Subcutaneous abdominal adipose tissue (tissue), 5 donors: ENCODE data around the gene PCDH15.

Experiments
- H3K27ac ChIP-seq: one replicate; pipeline ENCODE4 v1.7.0; 2013; ENCODE audit warnings: low read depth, mild to moderate bottlenecking, inconsistent platforms, low read length, moderate library complexity
- H3K27me3 ChIP-seq, 5 donors: one replicate each; pipeline ENCODE4 v1.7.0; 2013; ENCODE audit warnings: low read length in 5 of 5, inconsistent platforms in 1 of 5; ENCODE audit not compliant: control insufficient read depth in 5 of 5, insufficient read depth in 4 of 5
- H3K36me3 ChIP-seq, 5 donors: one replicate each; pipeline ENCODE4 v1.7.0; 2013; ENCODE audit warnings: low read length in 5 of 5; ENCODE audit not compliant: control insufficient read depth in 5 of 5, insufficient read depth in 5 of 5
- H3K4me1 ChIP-seq, 5 donors: one replicate each; pipeline ENCODE4 v1.7.0; 2013; ENCODE audit warnings: low read length in 5 of 5, mild to moderate bottlenecking in 3 of 5, moderate library complexity in 1 of 5; ENCODE audit not compliant: control insufficient read depth in 5 of 5, insufficient read depth in 5 of 5
- H3K4me3 ChIP-seq, 5 donors: one replicate each; pipeline ENCODE4 v1.7.0; 2013; ENCODE audit warnings: low read length in 5 of 5, low read depth in 1 of 5
- H3K9ac ChIP-seq, 5 donors: one replicate each; pipeline ENCODE4 v1.7.0; 2013; ENCODE audit warnings: low read length in 5 of 5, mild to moderate bottlenecking in 4 of 5, moderate library complexity in 3 of 5
- H3K9me3 ChIP-seq, 5 donors: one replicate each; pipeline ENCODE4 v1.7.0; 2013; ENCODE audit warnings: low read length in 5 of 5; ENCODE audit not compliant: control insufficient read depth in 5 of 5
- donor health status: healthy.
- donor health status: healthy.
- donor health status: healthy.
- donor health status: healthy.
- donor health status: healthy.

The PCDH15 gene

DNA sequence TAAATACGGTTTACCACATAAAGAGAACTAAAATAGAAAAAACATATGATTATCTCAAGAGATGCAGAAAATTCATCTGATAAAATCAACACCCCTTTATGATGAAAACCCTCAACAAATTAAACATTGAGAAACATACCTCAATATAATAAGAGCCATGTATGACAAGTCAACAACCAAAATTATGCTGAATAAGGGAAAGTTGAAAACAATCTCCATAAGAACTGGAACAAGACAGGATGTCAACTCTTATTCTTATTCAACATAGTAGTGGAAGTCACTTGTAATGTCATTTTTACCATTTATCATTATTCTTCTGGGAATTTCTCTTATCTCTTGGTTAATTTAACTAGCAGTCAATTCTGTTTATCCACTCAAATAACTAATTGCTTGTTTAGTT is 79.0 kb downstream of the PCDH15 start:
- Histone ChIP-seq H3K27me3 (no peaks in the 10 kb centered on the region), H3K9me3 (peaks cover 0 to 4% (median 0%) of the 10 kb centered on the region in 5 donors), H3K4me1 (no peaks in the 10 kb centered on the region), H3K9ac (no peak overlapping the region), H3K4me3 (no peak overlapping the region), H3K27ac (no peak overlapping the region), H3K36me3 (no peaks in the 10 kb centered on the region)

DNA sequence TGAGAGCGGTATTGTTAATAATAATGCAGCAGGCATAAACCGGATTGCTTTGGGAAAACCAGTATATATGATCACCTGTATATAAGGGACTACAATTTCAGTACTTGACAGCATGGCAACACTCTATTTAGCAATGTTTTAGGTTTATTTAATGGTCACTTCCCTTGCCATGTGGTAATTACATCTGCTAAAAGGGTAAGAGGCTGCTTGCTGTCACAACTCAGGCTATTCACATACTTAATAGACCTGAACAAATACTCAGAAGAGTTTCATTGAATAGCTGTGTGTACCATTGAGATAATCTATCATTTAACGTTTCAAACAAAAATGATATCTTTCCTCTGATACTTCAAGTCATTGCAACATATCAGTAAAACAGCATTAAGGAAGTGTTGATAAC is 90.1 kb downstream of the PCDH15 start:
- H3K27me3 ChIP-seq: no peaks in the 10 kb centered on the region
- no peak overlapping the region for H3K27ac ChIP-seq
- H3K9ac ChIP-seq: no peak overlapping the region
- H3K4me1 ChIP-seq: peaks cover 0 to 7% (median 0%) of the 10 kb centered on the region in 5 donors
- H3K36me3 ChIP-seq: no peaks in the 10 kb centered on the region
- H3K9me3 ChIP-seq: peaks cover 0 to 5% (median 0%) of the 10 kb centered on the region in 5 donors
- H3K4me3 ChIP-seq: no peak overlapping the region

DNA sequence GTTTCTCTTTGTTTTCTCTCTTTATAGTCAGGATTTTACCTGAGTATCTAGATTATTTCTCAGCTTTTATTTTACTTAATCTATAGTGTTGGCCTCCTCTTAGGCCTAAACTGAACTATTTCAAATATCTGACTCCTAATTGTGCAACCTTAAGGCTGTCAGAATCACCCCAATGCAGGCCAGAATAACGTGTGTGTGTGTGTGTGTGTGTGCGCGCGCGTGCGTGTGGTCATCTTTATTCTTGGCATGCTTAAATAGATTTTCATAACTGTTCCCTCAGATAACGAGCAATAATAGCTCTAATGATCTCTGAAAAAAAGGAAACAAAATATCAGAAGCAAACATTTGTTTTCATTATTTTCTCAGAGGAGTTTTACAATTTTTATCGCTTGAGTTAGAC is 92.4 kb downstream of the PCDH15 start:
- Histone ChIP-seq H3K9ac (no peak overlapping the region), H3K27me3 (no peaks in the 10 kb centered on the region), H3K27ac (no peak overlapping the region), H3K9me3 (peaks cover 0 to 2% (median 0%) of the 10 kb centered on the region in 5 donors), H3K4me1 (peaks cover 0 to 7% (median 0%) of the 10 kb centered on the region in 5 donors), H3K4me3 (no peak overlapping the region), H3K36me3 (no peaks in the 10 kb centered on the region)

DNA sequence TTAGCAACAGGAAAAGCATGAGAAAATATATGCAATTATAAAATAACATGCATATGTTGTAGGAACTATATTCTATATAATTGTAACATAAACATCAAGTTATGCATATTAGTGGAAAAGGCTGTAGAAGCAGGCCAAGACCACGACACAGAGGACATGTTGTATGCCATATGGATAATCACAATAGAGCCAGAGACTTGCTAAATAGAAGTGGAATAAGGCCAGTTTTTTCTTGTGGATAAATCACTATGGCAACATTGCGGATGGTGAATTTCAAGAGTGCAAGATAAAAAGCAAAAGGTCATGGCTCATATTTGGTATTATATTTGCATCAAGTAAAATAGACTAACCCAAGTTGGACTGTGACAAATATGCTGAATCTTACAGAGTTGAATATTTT is 93.0 kb downstream of the PCDH15 start:
- Histone ChIP-seq H3K9ac (no peak overlapping the region), H3K36me3 (no peaks in the 10 kb centered on the region), H3K27ac (no peak overlapping the region), H3K4me1 (peaks cover 0 to 7% (median 0%) of the 10 kb centered on the region in 5 donors), H3K4me3 (no peak overlapping the region), H3K9me3 (peaks cover 0 to 2% (median 0%) of the 10 kb centered on the region in 5 donors), H3K27me3 (no peaks in the 10 kb centered on the region)

DNA sequence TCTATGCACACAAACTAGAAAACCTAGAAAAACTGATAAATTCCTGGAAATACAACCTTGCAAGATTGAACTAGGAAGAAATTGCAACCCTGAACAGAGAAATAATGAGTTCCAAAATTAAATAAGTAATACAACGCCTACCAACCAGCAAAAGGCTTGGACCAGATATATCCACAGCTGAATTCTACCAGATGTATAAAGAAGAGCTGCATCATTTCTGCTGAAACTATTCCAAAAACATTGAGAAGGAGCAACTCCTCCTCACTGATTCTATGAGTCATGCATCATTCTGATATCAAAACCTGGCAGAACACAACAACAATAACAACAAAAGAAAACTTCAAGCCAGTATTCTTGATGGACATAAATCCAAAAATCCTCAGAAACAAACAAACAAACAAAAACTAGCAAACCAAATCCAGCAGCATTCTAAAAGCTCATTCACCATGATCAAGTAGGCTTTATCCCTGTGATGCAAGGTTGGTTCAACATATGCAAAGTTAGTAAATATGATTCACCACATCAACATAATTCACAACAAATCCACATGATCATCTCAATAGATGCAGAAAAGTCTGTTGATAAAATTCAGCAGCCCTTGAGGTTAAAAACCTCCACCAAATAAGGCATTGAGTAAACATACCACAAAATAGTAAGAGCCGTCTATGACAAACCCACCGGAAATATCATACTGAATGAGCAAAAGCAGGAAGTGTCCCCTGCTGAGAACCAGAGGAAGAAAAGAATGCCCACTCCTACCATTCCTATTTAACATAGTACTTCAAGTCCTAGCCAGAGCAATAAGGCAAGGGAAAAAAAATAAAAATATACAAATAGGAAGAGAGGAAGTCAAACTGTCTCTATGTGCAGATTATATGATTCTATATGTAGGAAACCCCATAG is 98.2 kb downstream of the PCDH15 start:
- H3K36me3 ChIP-seq: no peaks in the 10 kb centered on the region
- peaks cover 0 to under 1% (median 0%) of the 10 kb centered on the region in 5 donors for H3K4me1 ChIP-seq
- peaks cover 0 to 2% (median 0%) of the 10 kb centered on the region in 5 donors for H3K9me3 ChIP-seq

DNA sequence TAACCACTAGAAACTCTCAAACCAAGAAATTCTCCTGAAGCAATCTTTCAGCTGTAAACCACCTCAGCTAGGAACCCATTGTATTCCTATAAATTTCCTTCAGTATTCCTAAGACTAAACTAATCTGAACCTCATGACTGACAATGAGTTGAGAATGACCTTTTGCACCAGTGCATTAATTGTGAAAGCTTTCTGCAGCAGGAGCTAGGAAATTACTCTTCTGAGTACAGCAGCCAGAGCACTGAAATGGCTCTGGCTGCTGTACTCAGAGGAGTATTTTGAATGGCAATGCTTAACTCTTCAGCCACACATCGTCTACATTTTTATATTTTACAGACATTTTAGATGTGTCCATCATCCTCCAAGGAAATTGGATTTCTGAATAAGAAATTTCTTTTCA is 109.7 kb downstream of the PCDH15 start:
- no peaks in the 10 kb centered on the region for H3K36me3 ChIP-seq
- no peak overlapping the region for H3K4me3 ChIP-seq
- H3K9ac ChIP-seq: no peak overlapping the region
- no peak overlapping the region for H3K27ac ChIP-seq
- no peaks in the 10 kb centered on the region for H3K4me1 ChIP-seq
- no peaks in the 10 kb centered on the region for H3K9me3 ChIP-seq
- H3K27me3 ChIP-seq: no peaks in the 10 kb centered on the region

More for the DNA sequence above, 98.2 kb downstream of the PCDH15 start:
- H3K4me3 ChIP-seq: no peak overlapping the region
- no peak overlapping the region for H3K27ac ChIP-seq
- no peaks in the 10 kb centered on the region for H3K27me3 ChIP-seq
- no peak overlapping the region for H3K9ac ChIP-seq

DNA sequence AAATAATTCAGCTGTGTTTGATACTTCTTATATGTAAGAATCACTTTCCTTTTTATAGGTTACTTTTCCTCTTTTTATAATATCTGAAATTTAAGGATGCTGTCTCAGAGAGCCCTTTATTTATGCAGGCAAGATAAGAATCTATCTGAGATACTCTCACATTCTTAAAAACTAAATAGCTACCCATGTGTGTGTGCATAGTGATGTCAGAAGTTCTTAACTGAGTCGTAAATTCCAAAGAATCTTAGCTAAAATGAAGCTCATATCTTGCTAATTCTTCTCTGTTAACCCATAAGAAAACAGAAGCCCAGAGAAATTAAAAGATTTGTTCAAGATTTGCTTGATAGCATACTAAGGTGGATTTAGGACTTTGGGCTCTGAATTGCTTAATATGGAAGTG is 118.5 kb downstream of the PCDH15 start:
- Histone ChIP-seq H3K4me1 (no peaks in the 10 kb centered on the region), H3K4me3 (no peak overlapping the region), H3K36me3 (no peaks in the 10 kb centered on the region), H3K9ac (no peak overlapping the region), H3K27me3 (no peaks in the 10 kb centered on the region), H3K9me3 (no peaks in the 10 kb centered on the region), H3K27ac (no peak overlapping the region)

DNA sequence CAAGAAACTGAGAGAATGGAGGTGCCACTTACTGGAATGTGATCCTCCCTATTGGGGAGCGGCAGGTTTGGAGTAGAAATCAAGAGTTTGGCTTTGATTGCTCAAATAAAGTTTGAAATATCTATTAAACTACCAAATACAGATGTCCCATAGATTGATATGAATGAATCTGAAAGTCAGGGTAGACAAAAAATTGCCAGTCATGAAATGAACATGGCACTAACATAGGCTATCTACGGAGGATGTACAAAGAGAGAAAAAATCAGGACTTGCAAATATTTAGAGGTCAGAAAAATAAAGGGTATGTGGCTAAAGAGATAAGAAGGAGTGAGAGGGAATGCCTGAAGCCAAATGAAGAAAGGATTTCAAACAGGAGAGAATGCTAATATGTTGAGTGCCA is 119.9 kb downstream of the PCDH15 start:
- H3K36me3 ChIP-seq: no peaks in the 10 kb centered on the region
- H3K9ac ChIP-seq: no peak overlapping the region
- H3K9me3 ChIP-seq: no peaks in the 10 kb centered on the region
- no peaks in the 10 kb centered on the region for H3K4me1 ChIP-seq
- no peaks in the 10 kb centered on the region for H3K27me3 ChIP-seq
- no peak overlapping the region for H3K4me3 ChIP-seq
- H3K27ac ChIP-seq: no peak overlapping the region

DNA sequence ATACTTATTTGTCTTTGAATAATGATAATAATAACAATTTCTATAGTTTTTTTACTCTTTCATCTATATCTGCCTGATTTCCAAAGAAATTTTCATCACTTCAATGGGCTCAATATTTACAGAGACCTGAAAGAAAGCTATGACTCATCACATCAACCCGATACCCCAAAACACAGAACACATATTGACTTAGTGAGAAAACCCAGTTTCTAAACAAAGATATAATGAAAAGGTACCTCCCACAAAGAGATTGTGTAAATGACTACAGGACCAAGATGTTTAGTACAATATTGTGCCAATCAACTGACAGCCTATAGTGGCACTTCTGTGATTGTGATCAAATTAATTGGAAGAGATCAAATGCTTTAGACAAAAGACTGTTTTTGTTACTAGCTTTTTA is 133.9 kb downstream of the PCDH15 start:
- Histone ChIP-seq H3K9me3 (no peaks in the 10 kb centered on the region), H3K4me1 (no peaks in the 10 kb centered on the region), H3K36me3 (no peaks in the 10 kb centered on the region), H3K27me3 (no peaks in the 10 kb centered on the region), H3K9ac (no peak overlapping the region), H3K27ac (no peak overlapping the region), H3K4me3 (no peak overlapping the region)

DNA sequence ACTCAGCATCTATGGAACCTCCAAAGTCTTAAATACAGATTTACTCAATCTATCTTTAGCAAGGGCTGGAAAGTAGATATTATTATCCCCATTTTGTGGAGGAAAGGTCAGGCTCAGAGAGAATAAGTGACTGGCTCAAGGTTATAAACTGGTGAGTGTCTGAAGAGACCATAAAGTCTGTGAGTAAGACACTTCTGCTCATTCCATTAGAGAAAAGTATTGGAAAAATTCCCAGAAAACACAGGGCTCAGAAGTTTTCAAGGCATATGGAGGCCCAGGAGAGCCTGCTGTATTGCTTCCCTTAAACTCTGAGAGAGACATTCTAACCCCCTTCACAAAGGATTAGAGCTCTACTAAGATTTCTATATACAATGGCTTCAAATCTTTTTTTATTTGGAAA is 134.8 kb downstream of the PCDH15 start:
- Histone ChIP-seq H3K36me3 (no peaks in the 10 kb centered on the region), H3K4me3 (no peak overlapping the region), H3K4me1 (no peaks in the 10 kb centered on the region), H3K9ac (no peak overlapping the region), H3K27ac (no peak overlapping the region), H3K9me3 (no peaks in the 10 kb centered on the region), H3K27me3 (no peaks in the 10 kb centered on the region)
